HEK293 (cell line): ENCODE results near the gene TPBGL.

Source experiments
- CTCF ChIA-PET: fragments of 350-600 bp; formaldehyde crosslinking; extraction: SDS; loops from one replicate; lab custom pipeline; 2021; ENCODE audit warnings: antibody characterized with exemption; lab: Yijun Ruan, JAX
- POLR2A ChIA-PET: fragments of 300-600 bp; formaldehyde crosslinking; extraction: SDS; loops from one replicate; lab custom pipeline; 2020; ENCODE audit warnings: antibody characterized with exemption, inconsistent platforms; lab: Yijun Ruan, JAX
- H3K27ac ChIP-seq: fragments of 200-500 bp; sonication (Bioruptor generic); 2 replicates; pipeline ENCODE4 v1.5.1; 2014; ENCODE audit warnings: low read depth, low read length, control low read depth, inconsistent platforms; ENCODE audit errors: extremely low read depth
- H3K36me3 ChIP-seq, 2 experiments: fragments of 200-500 bp in 1 of 2; sonication (Bioruptor generic) in 1 of 2; 1 replicate in 1 of 2; 2 replicates in 1 of 2; pipeline ENCODE4 v1.5.1; 2014 to 2017; ENCODE audit warnings: inconsistent platforms in 2 of 2, low read length in 2 of 2; ENCODE audit not compliant: control insufficient read depth in 2 of 2, insufficient read depth in 1 of 2
- H3K4me1 ChIP-seq: fragments of 200-500 bp; sonication (Bioruptor generic); 2 replicates; pipeline ENCODE4 v1.5.1; 2014; ENCODE audit warnings: mild to moderate bottlenecking, low read length, inconsistent platforms; ENCODE audit not compliant: control insufficient read depth, insufficient read depth
- H3K4me3 ChIP-seq: 2 replicates; pipeline ENCODE4 v1.5.1; 2011; ENCODE audit warnings: low read depth, mild to moderate bottlenecking, control low read depth, low read length, moderate library complexity
- H3K9me3 ChIP-seq: fragments of 200-500 bp; sonication (Bioruptor generic); 2 replicates; pipeline ENCODE4 v1.5.1; 2014; ENCODE audit warnings: low read depth, low read length, inconsistent platforms; ENCODE audit not compliant: control insufficient read depth, insufficient read depth
- BCL11A ChIP-seq: fragments of 450-650 bp; formaldehyde crosslinking; IDR thresholded peaks from 2 replicates; pipeline ENCODE4 v1.5.1; 2016; ENCODE audit warnings: low read depth, missing biosample characterization, missing genetic modification characterization
- BCL6B ChIP-seq: fragments of 450-650 bp; formaldehyde crosslinking; IDR thresholded peaks from 2 replicates; pipeline ENCODE4 v1.5.1; 2017; ENCODE audit warnings: missing biosample characterization, missing genetic modification characterization
- FEZF1 ChIP-seq: fragments of 450-650 bp; formaldehyde crosslinking; IDR thresholded peaks from 2 replicates; pipeline ENCODE4 v1.5.1; 2016; ENCODE audit warnings: missing biosample characterization, missing genetic modification characterization
- KLF17 ChIP-seq: fragments of 450-650 bp; formaldehyde crosslinking; IDR thresholded peaks from 2 replicates; pipeline ENCODE4 v1.5.1; 2016; ENCODE audit warnings: missing biosample characterization, missing genetic modification characterization
- KLF9 ChIP-seq: fragments of 450-650 bp; formaldehyde crosslinking; IDR thresholded peaks from 2 replicates; pipeline ENCODE4 v1.5.1; 2016; ENCODE audit warnings: missing biosample characterization, missing genetic modification characterization, low read depth
- PATZ1 ChIP-seq: fragments of 450-650 bp; formaldehyde crosslinking; IDR thresholded peaks from 2 replicates; pipeline ENCODE4 v1.5.1; 2016; ENCODE audit warnings: missing biosample characterization, missing genetic modification characterization
- REST ChIP-seq: fragments of 450-650 bp; formaldehyde crosslinking; IDR thresholded peaks from 2 replicates; pipeline ENCODE4 v1.5.1; 2016; ENCODE audit warnings: missing biosample characterization, missing genetic modification characterization
- SCRT1 ChIP-seq: fragments of 450-650 bp; formaldehyde crosslinking; IDR thresholded peaks from 2 replicates; pipeline ENCODE4 v1.5.1; 2016; ENCODE audit warnings: missing biosample characterization, missing genetic modification characterization, borderline replicate concordance
- SCRT2 ChIP-seq: fragments of 450-650 bp; formaldehyde crosslinking; IDR thresholded peaks from 2 replicates; pipeline ENCODE4 v1.5.1; 2016; ENCODE audit warnings: missing biosample characterization, missing genetic modification characterization
- ZBTB48 ChIP-seq: fragments of 450-650 bp; formaldehyde crosslinking; IDR thresholded peaks from 2 replicates; pipeline ENCODE4 v1.5.1; 2016; ENCODE audit warnings: missing biosample characterization, missing genetic modification characterization
- ZBTB7A ChIP-seq: fragments of 450-650 bp; formaldehyde crosslinking; IDR thresholded peaks from 2 replicates; pipeline ENCODE4 v1.5.1; 2016; ENCODE audit warnings: low read depth, missing biosample characterization, missing genetic modification characterization
- ZNF148 ChIP-seq: fragments of 450-650 bp; formaldehyde crosslinking; IDR thresholded peaks from 2 replicates; pipeline ENCODE4 v1.5.0; 2017; ENCODE audit warnings: missing biosample characterization, missing genetic modification characterization, borderline replicate concordance
- ZNF155 ChIP-seq: fragments of 450-650 bp; formaldehyde crosslinking; IDR thresholded peaks from 2 replicates; pipeline ENCODE4 v1.5.1; 2016; ENCODE audit warnings: missing biosample characterization, missing genetic modification characterization
- ZNF266 ChIP-seq: fragments of 450-650 bp; formaldehyde crosslinking; IDR thresholded peaks from 2 replicates; pipeline ENCODE4 v1.5.1; 2016; ENCODE audit warnings: missing biosample characterization, missing genetic modification characterization, low read depth
- ZNF324 ChIP-seq: fragments of 450-650 bp; formaldehyde crosslinking; IDR thresholded peaks from 2 replicates; pipeline ENCODE4 v1.5.1; 2016; ENCODE audit warnings: missing biosample characterization, missing genetic modification characterization
- ZNF335 ChIP-seq: fragments of 450-650 bp; formaldehyde crosslinking; conservative IDR thresholded peaks from 2 replicates; pipeline ENCODE4 v1.5.1; 2016; ENCODE audit warnings: missing biosample characterization, missing genetic modification characterization
- ZNF350 ChIP-seq: fragments of 450-650 bp; formaldehyde crosslinking; IDR thresholded peaks from 2 replicates; pipeline ENCODE4 v1.5.0; 2017; ENCODE audit warnings: missing biosample characterization, mild to moderate bottlenecking, missing genetic modification characterization
- ZNF48 ChIP-seq: fragments of 450-650 bp; formaldehyde crosslinking; IDR thresholded peaks from 2 replicates; pipeline ENCODE4 v1.5.1; 2016; ENCODE audit warnings: missing biosample characterization, missing genetic modification characterization
- ZNF585B ChIP-seq: fragments of 450-650 bp; formaldehyde crosslinking; IDR thresholded peaks from 2 replicates; pipeline ENCODE4 v1.5.1; 2016; ENCODE audit warnings: missing biosample characterization, missing genetic modification characterization
- ZNF629 ChIP-seq: fragments of 450-650 bp; formaldehyde crosslinking; IDR thresholded peaks from 2 replicates; pipeline ENCODE4 v1.5.1; 2017; ENCODE audit warnings: missing biosample characterization, missing genetic modification characterization
- ZSCAN23 ChIP-seq: fragments of 450-650 bp; formaldehyde crosslinking; IDR thresholded peaks from 2 replicates; pipeline ENCODE4 v1.5.1; 2016; ENCODE audit warnings: missing biosample characterization, missing genetic modification characterization

Gene TPBGL

GRCh38 chr11:75230621-75231020 is 10.0 kb upstream of the TPBGL start:
- no peak overlapping the region for H3K27ac ChIP-seq
- no peaks in the 10 kb centered on the region for H3K4me1 ChIP-seq
- POLR2A ChIA-PET: no interaction called here
- no peaks in the 10 kb centered on the region for H3K36me3 ChIP-seq
- CTCF ChIA-PET: interaction anchor here (0.8 to 3.6 kb wide), 4 partner anchors 11 to 90 kb away, joined by 3 to 18 read pairs (median 7); no protein-coding TSS in a partner anchor
- H3K9me3 ChIP-seq: no peaks in the 10 kb centered on the region
- TF ChIP-seq ZNF335: no peak
- TF ChIP-seq, all 188 proteins: peak for 0
- H3K4me3 ChIP-seq: no peak overlapping the region

GRCh38 chr11:75233754-75234172 is 6.8 kb upstream of the TPBGL start:
- Histone ChIP-seq H3K36me3 (no peaks in the 10 kb centered on the region), H3K9me3 (no peaks in the 10 kb centered on the region), H3K4me3 (no peak overlapping the region), H3K27ac (no peak overlapping the region), H3K4me1 (no peaks in the 10 kb centered on the region)
- POLR2A ChIA-PET: interaction anchor here (0.9 kb wide), 1 partner anchor 19 kb away, joined by 3 read pairs; no protein-coding TSS in a partner anchor
- CTCF ChIA-PET: interaction anchor here (0.9 to 3.6 kb wide), 5 partner anchors 8 to 203 kb away, joined by 3 to 18 read pairs (median 6); no protein-coding TSS in a partner anchor
- TF ChIP-seq SCRT2 (tag by site-specific recombination): 0 out of 2 replicates have a peak, but pooled peaks have one; percentile 34
- TF ChIP-seq ZNF324 (tag by site-specific recombination): no peak
- peak; percentile 96 for TF ChIP-seq REST (tag by site-specific recombination)
- no peak for TF ChIP-seq KLF9 (tag by site-specific recombination)

GRCh38 chr11:75236062-75236461 is 4.5 kb upstream of the TPBGL start:
- Histone ChIP-seq H3K4me3 (no peak overlapping the region), H3K36me3 (no peaks in the 10 kb centered on the region), H3K9me3 (no peaks in the 10 kb centered on the region), H3K4me1 (no peaks in the 10 kb centered on the region), H3K27ac (no peak overlapping the region)
- ChIA-PET POLR2A (no interaction called here), CTCF (interaction anchor here (0.6 to 0.7 kb wide), 2 partner anchors 30 to 149 kb away, joined by 3 to 4 read pairs; no protein-coding TSS in a partner anchor)
- TF ChIP-seq ZNF335: no peak
- TF ChIP-seq ZNF48 (tag by site-specific recombination): no peak
- TF ChIP-seq ZBTB48 (tag by site-specific recombination): no peak
- TF ChIP-seq KLF17 (tag by site-specific recombination): no peak
- TF ChIP-seq BCL6B (tag by site-specific recombination): no peak
- TF ChIP-seq ZNF155 (tag by site-specific recombination): no peak
- TF ChIP-seq ZBTB7A (tag by site-specific recombination): no peak
- TF ChIP-seq ZNF266 (tag by site-specific recombination): no peak
- TF ChIP-seq BCL11A (tag by site-specific recombination): no peak
- no peak for TF ChIP-seq ZNF585B (tag by site-specific recombination)
- no peak for TF ChIP-seq SCRT1 (tag by site-specific recombination)
- no peak for TF ChIP-seq ZSCAN23 (tag by site-specific recombination)
- TF ChIP-seq PATZ1 (tag by site-specific recombination): no peak
- no peak for TF ChIP-seq ZNF350 (tag by site-specific recombination)
- no peak for TF ChIP-seq ZNF629
- no peak for TF ChIP-seq FEZF1 (tag by site-specific recombination)
- no peak for TF ChIP-seq ZNF148 (tag by site-specific recombination)
